Dermis microvascular lymphatic vessel endothelial cell (primary cell): Measurements from ENCODE around the gene LRP1B. TPM values are rescaled to one million over a fixed set of nuclear protein-coding genes. Genes with fewer than 3 reads are reported as not detected.

ENCODE experiments used
- DNase-seq, 2 donors: peaks; one replicate each; pipeline versions ENCODE4 v3.0.0 to v3.0.0-alpha.2; 2010; ENCODE audit warnings: low read depth in 2 of 2
- total RNA-seq: library from RNA; depleted of rRNA; stranded (reverse); fragments of >200 nt; gene quantifications from 2 replicates; pipeline ENCODE4 v1.2.1, GENCODE V29; 2014

The LRP1B gene
- total RNA-seq, 1 donor from 2014 or later: 0.13 TPM

- DNase-seq: no peak
Observed at GRCh38 chr2:141778315-141778835, 352.4 kb downstream of the LRP1B start.

DNA sequence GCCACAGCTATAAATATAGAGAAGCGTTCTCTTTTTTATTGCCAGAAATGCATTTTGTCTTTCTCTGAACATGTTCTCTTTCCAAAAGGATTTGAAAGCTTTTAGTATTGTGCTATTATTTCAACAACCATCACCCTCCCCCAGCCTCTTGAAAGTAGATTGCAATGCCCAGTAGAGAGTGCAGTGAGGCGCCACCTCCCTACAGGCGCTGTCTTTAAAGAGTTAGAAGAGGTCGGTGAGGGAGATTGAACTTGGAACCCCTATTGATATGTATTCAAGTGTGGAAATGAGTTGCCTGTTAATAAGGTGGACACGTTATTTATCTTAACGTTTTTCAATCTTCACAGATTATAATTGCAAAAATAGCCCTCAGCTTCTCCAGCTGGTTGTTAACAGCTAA, 360.3 kb downstream of the LRP1B start:
- DNase-seq: no peak

DNA sequence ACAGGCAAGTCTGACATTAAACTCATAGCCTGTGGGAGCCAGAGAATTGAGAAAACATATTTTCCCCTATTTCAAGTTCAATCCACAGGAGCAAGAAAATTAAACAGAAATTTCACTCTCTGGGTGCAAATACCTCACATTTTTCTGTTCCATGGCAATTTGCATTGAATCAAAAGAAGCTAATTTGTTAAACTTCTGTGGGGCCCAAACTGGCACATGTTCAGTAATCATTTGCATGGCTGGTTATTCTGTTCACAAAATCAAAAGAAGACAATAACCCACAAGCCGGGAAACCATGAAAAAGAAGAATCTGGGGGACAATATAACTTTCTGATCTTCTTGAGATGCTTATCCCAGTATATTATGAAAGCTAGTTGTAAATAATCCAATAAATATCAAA, 363.1 kb downstream of the LRP1B start:
- no peak for DNase-seq

- no peak for DNase-seq
Observed at GRCh38 chr2:141767051-141767450, 363.8 kb downstream of the LRP1B start.

GRCh38 chr2:141766225-141766624, 364.6 kb downstream of the LRP1B start:
- DNase-seq: no peak

- no peak for DNase-seq
Observed at GRCh38 chr2:141748616-141749015, 382.2 kb downstream of the LRP1B start.

DNA sequence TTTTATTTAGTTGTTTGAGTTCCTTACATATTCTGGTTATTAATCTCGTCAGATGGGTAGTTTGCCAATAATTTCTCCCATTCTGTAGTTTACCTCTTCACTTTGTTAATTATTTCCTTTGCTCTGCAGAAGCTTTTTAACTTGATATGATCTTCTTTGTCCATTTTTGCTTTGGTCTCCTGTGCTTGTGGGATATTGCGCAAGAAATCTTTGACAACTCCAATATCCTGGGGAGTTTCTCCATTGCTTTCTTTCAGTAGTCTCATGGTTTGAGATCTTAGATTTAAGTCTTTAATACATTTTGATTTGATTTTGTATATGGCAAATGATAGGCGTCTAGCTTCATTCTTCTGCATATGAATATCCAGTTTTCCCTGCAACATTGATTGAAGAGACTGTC, 389.2 kb downstream of the LRP1B start:
- no peak for DNase-seq

DNA sequence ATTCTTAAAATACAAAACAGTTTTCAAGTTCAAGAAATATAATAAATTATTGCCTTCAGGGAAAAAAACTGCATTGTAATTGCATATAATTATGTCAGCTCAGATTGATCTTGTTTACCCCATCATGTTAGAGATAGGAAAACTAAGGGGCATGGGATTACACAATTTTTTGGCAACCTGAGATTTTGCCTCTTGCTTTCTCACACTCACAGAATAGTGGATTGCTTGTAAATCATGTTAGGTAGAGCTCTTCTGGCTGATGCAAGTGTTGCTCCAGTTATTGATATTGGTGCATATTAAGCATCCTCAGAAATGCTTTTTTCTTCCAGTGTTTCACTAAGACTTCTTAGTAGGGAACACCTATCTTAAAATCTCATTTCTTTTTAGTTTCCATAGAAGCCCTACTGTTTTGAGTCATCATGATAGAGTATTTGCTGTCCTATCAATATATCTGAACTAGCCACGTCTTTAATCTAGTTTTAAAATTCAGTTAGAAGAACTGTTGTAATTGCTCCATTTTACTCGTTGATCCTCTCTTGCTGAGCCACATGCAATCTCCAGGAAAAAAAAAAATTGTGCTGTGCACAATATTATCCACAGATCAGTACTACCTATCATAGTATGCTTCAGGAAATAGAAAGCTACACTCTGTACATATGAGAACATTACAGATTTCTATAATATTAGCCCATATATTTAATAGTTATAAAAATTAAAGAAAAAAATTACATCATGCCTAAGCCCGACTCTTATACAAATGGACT, 393.1 kb downstream of the LRP1B start:
- no peak for DNase-seq

GRCh38 chr2:141736466-141736865, 394.4 kb downstream of the LRP1B start:
- DNase-seq: no peak

DNA sequence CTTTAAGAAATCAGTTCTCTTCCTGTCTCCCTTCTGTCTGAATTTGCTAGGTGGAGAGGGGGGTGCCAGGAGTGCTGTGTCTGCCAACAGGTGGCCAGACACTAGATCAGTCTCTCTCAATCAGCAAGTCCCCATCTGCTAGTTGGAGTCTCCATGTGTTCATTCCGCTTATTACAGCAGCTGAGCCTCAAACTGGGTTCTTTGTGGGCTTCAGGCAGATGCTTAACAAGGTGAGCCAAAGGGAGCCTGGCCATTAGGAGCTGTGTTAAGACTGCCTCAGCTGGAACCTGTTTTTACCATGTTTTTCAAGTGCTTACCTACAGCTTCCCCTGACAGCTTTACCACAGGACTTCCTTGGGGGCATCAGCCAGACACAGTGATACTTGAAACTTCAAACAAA, 401.9 kb downstream of the LRP1B start:
- DNase-seq: no peak

- DNase-seq: no peak
Observed at GRCh38 chr2:141728142-141728541, 402.7 kb downstream of the LRP1B start.

GRCh38 chr2:141724426-141724825, 406.4 kb downstream of the LRP1B start:
- no peak for DNase-seq

- no peak for DNase-seq
Observed at GRCh38 chr2:141723814-141724213, 407.0 kb downstream of the LRP1B start.

DNA sequence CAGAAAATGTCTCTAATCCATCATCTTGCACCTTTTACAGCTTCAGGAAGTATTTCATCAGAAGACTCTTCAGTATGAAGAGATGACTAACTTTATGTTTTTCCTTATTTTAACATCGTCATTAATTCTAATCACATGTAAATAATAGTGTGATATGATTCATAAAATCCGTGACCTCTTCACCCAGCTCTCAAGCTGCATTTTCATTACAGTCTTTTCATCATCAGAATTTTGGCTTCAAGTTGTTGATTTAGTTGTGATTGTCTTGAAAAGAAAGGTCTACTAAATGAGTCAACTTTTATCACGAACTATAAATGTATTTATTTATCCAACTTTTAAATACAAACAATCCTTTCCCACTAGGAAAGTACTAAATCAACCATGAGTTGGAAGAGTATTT, 410.3 kb downstream of the LRP1B start:
- no peak for DNase-seq

- no peak for DNase-seq
Observed at GRCh38 chr2:141714496-141714895, 416.3 kb downstream of the LRP1B start.

GRCh38 chr2:141711627-141712026, 419.2 kb downstream of the LRP1B start:
- DNase-seq: no peak

GRCh38 chr2:141710589-141711239, 420.1 kb downstream of the LRP1B start:
- no peak for DNase-seq

GRCh38 chr2:141709756-141710155, 421.1 kb downstream of the LRP1B start:
- DNase-seq: no peak

GRCh38 chr2:141707486-141707885, 423.3 kb downstream of the LRP1B start:
- DNase-seq: no peak

GRCh38 chr2:141704541-141704940, 426.3 kb downstream of the LRP1B start:
- no peak for DNase-seq

DNA sequence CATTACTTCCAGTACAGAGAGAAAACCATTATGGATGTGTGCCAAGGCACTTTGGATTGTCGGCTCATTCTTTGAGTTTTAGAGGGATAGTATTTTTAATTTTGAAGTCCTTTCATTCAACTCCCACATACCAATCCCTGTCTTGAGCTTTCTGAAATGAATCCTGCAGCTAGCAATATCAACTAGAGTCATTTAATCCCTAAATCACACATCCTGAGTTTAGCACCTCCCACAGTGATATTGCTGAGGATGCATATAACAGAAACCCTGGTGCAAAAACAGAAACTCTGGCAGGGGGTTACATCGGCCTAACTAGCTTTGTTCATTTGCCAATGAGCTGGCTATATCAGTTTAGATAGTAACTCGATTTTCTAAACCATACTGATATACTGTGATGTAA, 427.3 kb downstream of the LRP1B start:
- no peak for DNase-seq

GRCh38 chr2:141701618-141702017, 429.2 kb downstream of the LRP1B start:
- DNase-seq: no peak

DNA sequence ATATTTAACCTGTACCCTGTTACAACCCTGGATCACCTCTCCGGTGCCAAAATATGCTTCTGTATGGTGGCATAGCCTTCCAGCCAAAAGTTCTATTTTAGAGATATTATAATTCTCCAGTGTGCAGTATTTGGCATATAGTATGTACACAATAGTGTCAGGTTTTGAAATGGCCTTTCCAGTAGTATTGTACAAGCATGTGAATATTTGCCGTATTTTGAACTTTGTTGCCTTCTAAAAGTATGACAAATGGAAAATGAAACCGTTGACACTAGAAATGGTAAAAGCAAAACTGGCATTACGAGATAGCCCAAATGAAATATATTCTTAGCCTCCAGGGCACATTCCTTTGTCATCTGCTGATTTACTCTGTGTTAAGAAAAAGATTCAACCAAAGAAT, 431.2 kb downstream of the LRP1B start:
- no peak for DNase-seq
